ENCODE measurements around the gene ANAPC7.
"Not testable (repeated sequence)": the region's sequence is repeated elsewhere in the genome, so short reads cannot be mapped to it uniquely, and the experiment has no call there.

Gene ANAPC7

GRCh38 chr12:110345963-110346362 lies 57.5 kb downstream of the ANAPC7 start:
- no peak for DNase-seq

- DNase-seq, result no peak
Observed at GRCh38 chr12:110345176-110345661, 58.3 kb downstream of the ANAPC7 start.

GRCh38 chr12:110344657-110345056 lies 58.9 kb downstream of the ANAPC7 start:
- no peak for DNase-seq

- no peak for DNase-seq
Observed at GRCh38 chr12:110343736-110344555, 59.6 kb downstream of the ANAPC7 start.

- peak; percentile 18 for DNase-seq
Observed at GRCh38 chr12:110343114-110343513, 60.4 kb downstream of the ANAPC7 start.

- no peak for DNase-seq
Observed at GRCh38 chr12:110342157-110342556, 61.4 kb downstream of the ANAPC7 start.

- no peak for DNase-seq
Observed at GRCh38 chr12:110340706-110341105, 62.8 kb downstream of the ANAPC7 start.

GRCh38 chr12:110340261-110340660 lies 63.2 kb downstream of the ANAPC7 start:
- not testable (repeated sequence) for DNase-seq

GRCh38 chr12:110339184-110339952 lies 64.1 kb downstream of the ANAPC7 start:
- DNase-seq, result no peak

- DNase-seq, result no peak
Observed at GRCh38 chr12:110338754-110339153, 64.8 kb downstream of the ANAPC7 start.

- DNase-seq, result no peak
Observed at GRCh38 chr12:110337912-110338710, 65.4 kb downstream of the ANAPC7 start.

- DNase-seq, result no peak
Observed at GRCh38 chr12:110335481-110336045, 67.9 kb downstream of the ANAPC7 start.

GRCh38 chr12:110333201-110333600 lies 70.3 kb downstream of the ANAPC7 start:
- no peak for DNase-seq

GRCh38 chr12:110330544-110330943 lies 73.0 kb downstream of the ANAPC7 start:
- no peak for DNase-seq

GRCh38 chr12:110330124-110330523 lies 73.4 kb downstream of the ANAPC7 start:
- DNase-seq, result no peak

GRCh38 chr12:110329710-110330109 lies 73.8 kb downstream of the ANAPC7 start:
- DNase-seq, result no peak

All from retina (tissue), 1 donor.